SK-N-SH treated with all-trans-retinoic acid at 6 μM for 48 hours (cell line): ENCODE data around the gene ECE1.
"Not testable (repeated sequence)": the region's sequence is repeated elsewhere in the genome, so short reads cannot be mapped to it uniquely, and the experiment has no call there.

Experiments
- ATAC-seq: fragments of 200-7000 bp; cut with Tn5 transposase; 3 replicates; pipeline ENCODE4 v1.9.1; 2020; ENCODE audit warnings: mild to moderate bottlenecking, moderate library complexity
- ARNTL ChIP-seq: fragments of 450-650 bp; formaldehyde crosslinking; IDR thresholded peaks from 2 replicates; pipeline ENCODE4 v1.5.0; 2020; ENCODE audit warnings: low read depth, mild to moderate bottlenecking, moderate library complexity, borderline replicate concordance
- BACH2 ChIP-seq: fragments of 250-450 bp; sonication (Bioruptor Pico); IDR thresholded peaks from 2 replicates; pipeline ENCODE4 v1.9.0; 2021; ENCODE audit warnings: mild to moderate bottlenecking, borderline replicate concordance
- CREB5 ChIP-seq: fragments of 250-450 bp; sonication (Bioruptor Pico); IDR thresholded peaks from 2 replicates; pipeline ENCODE4 v1.5.1; 2020; ENCODE audit warnings: low read depth, mild to moderate bottlenecking, moderate library complexity
- ESRRG ChIP-seq: fragments of 250-450 bp; sonication (Bioruptor Pico); IDR thresholded peaks from 2 replicates; pipeline ENCODE4 v1.6.1; 2021; ENCODE audit warnings: mild to moderate bottlenecking
- ISL1 ChIP-seq: fragments of 250-450 bp; sonication (Bioruptor Pico); IDR thresholded peaks from 2 replicates; pipeline ENCODE4 v2.1.2; 2022; ENCODE audit warnings: mild to moderate bottlenecking, moderate library complexity
- OSR1 ChIP-seq: fragments of 250-450 bp; sonication (Bioruptor Pico); IDR thresholded peaks from 2 replicates; pipeline ENCODE4 v1.8.0; 2022; ENCODE audit warnings: moderate library complexity, mild to moderate bottlenecking, inconsistent platforms
- PPARA ChIP-seq: fragments of 250-450 bp; sonication (Bioruptor Pico); IDR thresholded peaks from 2 replicates; pipeline ENCODE4 v1.5.0; 2020; ENCODE audit warnings: mild to moderate bottlenecking, borderline replicate concordance
- RARB ChIP-seq: fragments of 250-450 bp; sonication (Bioruptor Pico); IDR thresholded peaks from 2 replicates; pipeline ENCODE4 v1.8.0; 2021; ENCODE audit warnings: mild to moderate bottlenecking, moderate library complexity
- TCF4 ChIP-seq: fragments of 250-450 bp; sonication (Bioruptor Pico); IDR thresholded peaks from 2 replicates; pipeline ENCODE4 v1.8.0; 2021; ENCODE audit warnings: mild to moderate bottlenecking, moderate library complexity, borderline replicate concordance
- TOX ChIP-seq: fragments of 250-450 bp; sonication (Bioruptor Pico); IDR thresholded peaks from 2 replicates; pipeline ENCODE4 v1.8.0; 2021; ENCODE audit warnings: mild to moderate bottlenecking, moderate library complexity, borderline replicate concordance
- ZC3H10 ChIP-seq: fragments of 250-450 bp; sonication (Bioruptor Pico); IDR thresholded peaks from 2 replicates; pipeline ENCODE4 v1.5.1; 2021; ENCODE audit warnings: mild to moderate bottlenecking, moderate library complexity
- ZFP3 ChIP-seq: fragments of 250-450 bp; sonication (Bioruptor Pico); IDR thresholded peaks from 2 replicates; pipeline ENCODE4 v1.5.0; 2020; ENCODE audit warnings: mild to moderate bottlenecking, moderate library complexity
- ZNF565 ChIP-seq: fragments of 450-650 bp; formaldehyde crosslinking; conservative IDR thresholded peaks from 2 replicates; pipeline ENCODE4 v1.5.0; 2020; ENCODE audit warnings: low read depth, mild to moderate bottlenecking, moderate library complexity
- ZNF8 ChIP-seq: fragments of 450-650 bp; formaldehyde crosslinking; IDR thresholded peaks from 2 replicates; pipeline ENCODE4 v1.5.0; 2020; ENCODE audit warnings: mild to moderate bottlenecking, moderate library complexity

The ECE1 gene

GRCh38 chr1:21174230-21174629 lies 116.0 kb downstream of the ECE1 start (continued):
- TF ChIP-seq CREB5 (CRISPR knock-in tag) (no peak), TCF4 (CRISPR knock-in tag) (no peak), BACH2 (no peak), ARNTL (no peak)

DNA sequence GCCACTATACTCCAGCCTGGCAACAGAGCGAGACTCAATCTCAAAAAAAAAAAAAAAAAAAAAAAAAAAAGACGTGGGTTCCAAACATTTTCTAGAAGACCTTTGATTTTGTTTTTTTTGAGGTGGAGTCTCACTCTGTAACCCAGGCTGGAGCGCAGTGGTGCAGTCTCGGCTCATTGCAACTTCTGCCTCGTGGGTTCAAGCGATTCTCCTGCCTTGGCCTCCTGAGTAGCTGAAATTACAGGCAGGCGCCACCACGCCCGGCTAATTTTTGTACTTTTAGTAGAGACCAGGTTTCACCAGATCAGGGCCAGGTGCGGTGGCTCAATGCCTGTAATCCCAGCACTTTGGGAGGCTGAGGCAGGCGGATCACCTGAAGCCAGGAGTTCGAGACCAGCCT lies 117.2 kb downstream of the ECE1 start:
- ATAC-seq: not testable (repeated sequence)

DNA sequence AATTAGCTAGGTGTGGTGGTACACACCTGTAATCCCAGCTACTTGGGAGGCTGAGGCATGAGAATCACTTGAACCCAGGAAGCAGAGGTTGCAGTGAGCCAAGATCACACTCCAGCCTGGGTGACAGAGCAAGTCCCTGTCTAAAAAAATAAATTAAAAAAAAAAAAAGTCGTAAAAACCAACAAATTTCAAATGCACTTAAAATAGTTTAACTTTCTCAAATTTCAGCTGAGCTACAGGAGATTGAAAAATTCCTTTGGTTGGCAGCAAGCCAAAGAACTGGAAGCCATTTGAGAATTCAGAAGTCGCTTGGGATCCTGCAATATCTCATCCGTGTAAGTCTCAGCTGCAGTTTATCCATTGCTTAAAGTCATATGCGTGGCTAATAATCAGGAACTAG lies 119.4 kb downstream of the ECE1 start:
- peak; percentile 66 for ATAC-seq
- peak; percentile 49; the same call in 1 of the 2 replicates for TF ChIP-seq ISL1 (CRISPR knock-in tag)
- TF ChIP-seq, all 23 proteins: peak for 1; not testable (repeated sequence) for 22

GRCh38 chr1:21168444-21168843 lies 121.8 kb downstream of the ECE1 start:
- ATAC-seq: no peak
- TF ChIP-seq TCF4 (CRISPR knock-in tag): no peak
- TF ChIP-seq ZNF565 (CRISPR knock-in tag): no peak
- no peak for TF ChIP-seq ZNF8 (CRISPR knock-in tag)
- TF ChIP-seq RARB (CRISPR knock-in tag): no peak
- no peak for TF ChIP-seq CREB5 (CRISPR knock-in tag)
- TF ChIP-seq ZC3H10 (CRISPR knock-in tag): no peak
- no peak for TF ChIP-seq ARNTL
- TF ChIP-seq BACH2: no peak
- no peak for TF ChIP-seq ESRRG (CRISPR knock-in tag)
- no peak for TF ChIP-seq OSR1 (CRISPR knock-in tag)
- TF ChIP-seq ZFP3 (CRISPR knock-in tag): no peak
- no peak for TF ChIP-seq PPARA (CRISPR knock-in tag)
- TF ChIP-seq TOX (CRISPR knock-in tag): no peak
